Stimulated activated memory B cell treated with anti-CD40 and anti-IgM and Interleukin-4, amounts not matched to agents 10 μg/mL and 1 μg/mL and 100 μg/mL, for 72 hours (primary cell): ENCODE measurements around the gene ABHD17C.

Experiments used
- ATAC-seq: fragments of 150-1000 bp; cut with Tn5 transposase; 2 replicates; pipeline ENCODE4 v1.10.0; 2021
- H3K27ac Mint-ChIP-seq: one replicate; pipeline ENCODE4 v1.8.0; 2022; ENCODE audit warnings: mild to moderate bottlenecking, mixed read lengths
- H3K27me3 Mint-ChIP-seq: one replicate; pipeline ENCODE4 v1.8.0; 2022; ENCODE audit warnings: mixed read lengths
- H3K36me3 Mint-ChIP-seq: one replicate; pipeline ENCODE4 v1.8.0; 2022; ENCODE audit warnings: mixed read lengths
- H3K4me1 Mint-ChIP-seq: one replicate; pipeline ENCODE4 v1.8.0; 2022; ENCODE audit warnings: mixed read lengths
- H3K4me3 Mint-ChIP-seq: one replicate; pipeline ENCODE4 v1.8.0; 2022; ENCODE audit warnings: mild to moderate bottlenecking, moderate library complexity, mixed read lengths
- H3K9me3 Mint-ChIP-seq: one replicate; pipeline ENCODE4 v1.8.0; 2022; ENCODE audit warnings: mixed read lengths

The ABHD17C gene

DNA sequence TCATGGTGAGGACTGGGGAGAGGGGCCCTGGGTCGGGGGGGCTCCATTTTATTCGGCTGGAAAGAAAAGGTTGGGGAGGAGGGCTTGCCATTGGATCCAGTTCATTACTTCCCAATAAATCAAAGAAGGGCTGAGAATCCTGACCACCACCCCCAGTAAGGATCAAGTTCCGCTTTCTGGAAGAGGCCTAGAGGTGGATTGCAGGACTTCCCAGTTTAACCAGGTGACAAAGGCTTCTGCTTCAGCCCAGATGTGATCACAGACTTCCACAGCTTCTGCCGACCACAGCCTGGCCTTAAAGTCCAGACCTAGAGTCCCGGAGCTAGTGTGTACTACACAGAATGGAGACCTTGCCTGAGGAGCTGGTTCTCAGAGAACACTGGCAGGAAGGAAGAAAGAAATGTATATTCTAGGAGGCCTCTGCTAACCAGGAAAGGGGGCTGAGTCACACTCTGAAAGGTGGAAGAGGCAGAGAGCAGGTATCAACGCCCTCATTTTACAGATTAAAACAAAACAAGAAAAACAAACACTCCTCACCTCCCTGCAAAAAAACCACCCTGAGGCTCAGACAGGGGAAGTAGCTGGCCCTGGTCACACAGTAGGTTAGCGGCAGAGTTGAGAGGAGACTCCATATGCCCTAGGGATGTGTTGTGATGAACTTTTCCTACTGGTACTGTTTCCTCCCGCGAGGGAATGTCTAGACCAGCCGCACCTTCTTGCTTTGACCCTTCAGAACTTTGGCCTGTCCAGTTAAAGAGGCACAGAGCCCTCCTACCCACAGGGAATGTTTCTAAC, 82.9 kb downstream of the ABHD17C start:
- H3K9me3 Mint-ChIP-seq, result no peaks in the 10 kb centered on the region
- H3K36me3 Mint-ChIP-seq, result no peaks in the 10 kb centered on the region
- H3K4me3 Mint-ChIP-seq, result no peak overlapping the region

DNA sequence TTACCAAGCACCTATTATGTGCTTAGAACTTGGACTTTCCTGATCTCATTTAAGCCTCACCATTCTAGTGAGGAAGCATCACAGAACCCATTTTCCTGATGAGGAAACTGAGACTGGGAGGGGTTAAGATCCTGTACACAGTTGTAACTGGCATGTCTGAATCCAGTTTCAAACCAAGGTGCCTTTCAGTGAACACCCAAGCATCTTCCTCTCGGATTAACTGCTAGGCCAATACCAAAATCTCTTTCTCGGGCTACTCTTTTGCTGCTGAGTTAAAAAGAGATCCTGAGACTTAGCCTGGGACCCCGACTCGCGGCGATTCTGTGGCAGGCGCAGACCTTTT, 83.5 kb downstream of the ABHD17C start:
- Mint-ChIP-seq H3K9me3 (no peaks in the 10 kb centered on the region), H3K36me3 (no peaks in the 10 kb centered on the region), H3K4me3 (no peak overlapping the region), H3K4me1 (peaks cover 12% of the 10 kb centered on the region), H3K27me3 (peaks cover 41% of the 10 kb centered on the region), H3K27ac (no peak overlapping the region)
- no peak for ATAC-seq

More for the DNA sequence above, 82.9 kb downstream of the ABHD17C start:
- peaks cover 12% of the 10 kb centered on the region for H3K4me1 Mint-ChIP-seq
- H3K27me3 Mint-ChIP-seq, result peaks cover 41% of the 10 kb centered on the region
- no peak overlapping the region for H3K27ac Mint-ChIP-seq
- ATAC-seq, result no peak

DNA sequence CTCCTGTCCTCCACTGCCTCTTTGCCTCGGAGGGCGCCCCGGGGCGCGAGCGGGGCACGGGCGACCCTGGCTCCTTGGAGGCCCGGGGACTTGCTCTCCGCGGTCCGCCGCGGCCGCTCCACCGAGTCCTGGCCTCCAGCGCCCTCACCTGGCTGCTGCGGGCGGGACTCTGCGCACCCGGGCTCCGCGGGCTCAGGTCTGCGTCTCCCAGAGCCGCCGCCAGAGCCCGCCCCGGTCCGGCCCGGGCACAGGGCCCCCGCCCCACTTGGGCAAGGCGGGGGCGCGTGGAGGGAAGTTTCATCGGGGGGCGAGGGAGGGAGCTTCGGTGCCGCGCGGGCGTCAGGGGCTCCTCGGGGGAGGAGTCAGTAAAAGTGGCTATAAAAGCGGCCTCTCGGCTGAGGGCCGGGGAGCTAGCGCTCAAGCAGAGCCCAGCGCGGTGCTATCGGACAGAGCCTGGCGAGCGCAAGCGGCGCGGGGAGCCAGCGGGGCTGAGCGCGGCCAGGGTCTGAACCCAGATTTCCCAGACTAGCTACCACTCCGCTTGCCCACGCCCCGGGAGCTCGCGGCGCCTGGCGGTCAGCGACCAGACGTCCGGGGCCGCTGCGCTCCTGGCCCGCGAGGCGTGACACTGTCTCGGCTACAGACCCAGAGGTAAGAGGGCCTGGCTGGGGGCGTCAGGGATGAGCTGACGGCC, 84.0 kb downstream of the ABHD17C start, which contains the start of gene CEMIP:
TSS of gene CEMIP (plus strand) at position 407 of the 694 bp plus-strand sequence. CDS start 94,510 bp downstream, outside the sequence.
- peaks cover 41% of the 10 kb centered on the region for H3K27me3 Mint-ChIP-seq

DNA sequence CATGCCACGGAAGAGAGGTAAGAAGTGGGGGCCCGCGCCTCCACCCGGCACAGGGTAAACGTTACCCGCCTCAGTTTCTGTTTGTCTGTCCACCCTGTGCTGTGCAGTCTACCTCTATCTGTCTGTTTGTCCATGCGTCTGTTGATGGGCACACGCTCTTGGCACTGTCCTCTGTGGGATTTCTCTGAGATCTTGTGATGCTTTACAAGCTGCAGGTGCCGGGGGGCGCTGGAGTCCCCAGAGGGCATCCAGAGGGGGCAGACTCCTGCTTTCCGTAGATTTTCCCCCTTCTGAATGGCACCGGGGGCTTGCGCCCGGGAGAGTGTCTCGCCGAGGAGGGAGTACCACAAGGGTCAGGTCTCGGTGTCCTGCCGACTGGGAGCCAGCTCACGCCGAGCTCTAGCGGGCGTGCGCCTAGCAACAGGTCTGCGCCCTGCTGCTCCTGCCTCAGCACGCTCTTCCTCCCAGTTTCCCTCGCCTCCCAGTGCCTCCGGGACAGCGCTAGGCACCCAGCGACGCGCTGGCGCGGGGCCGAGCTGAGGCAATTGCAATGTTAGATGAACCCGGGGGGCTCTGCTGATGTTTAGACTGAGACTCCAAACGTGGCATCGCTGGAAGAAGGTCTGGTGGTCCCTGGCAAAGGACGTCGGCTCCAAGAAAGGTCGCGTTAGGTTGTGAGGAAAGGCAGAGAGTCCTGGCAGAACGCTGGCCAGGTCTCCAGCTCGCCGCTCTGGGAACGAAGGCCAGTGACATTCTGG, 84.7 kb downstream of the ABHD17C start:
- ATAC-seq, result no peak
- peak overlapping the region; percentile 50 for H3K4me3 Mint-ChIP-seq
- H3K9me3 Mint-ChIP-seq, result no peaks in the 10 kb centered on the region
- H3K36me3 Mint-ChIP-seq, result no peaks in the 10 kb centered on the region
- no peak overlapping the region for H3K27ac Mint-ChIP-seq
- H3K27me3 Mint-ChIP-seq, result peaks cover 41% of the 10 kb centered on the region
- peaks cover 12% of the 10 kb centered on the region for H3K4me1 Mint-ChIP-seq

More for the DNA sequence above, 84.0 kb downstream of the ABHD17C start, which contains the start of gene CEMIP:
- peaks cover 12% of the 10 kb centered on the region for H3K4me1 Mint-ChIP-seq
- no peaks in the 10 kb centered on the region for H3K36me3 Mint-ChIP-seq
- H3K27ac Mint-ChIP-seq, result no peak within 1 kb of the TSS
- ATAC-seq, result peak; percentile 54
- peak within 1 kb of the TSS; percentile 50 for H3K4me3 Mint-ChIP-seq
- H3K9me3 Mint-ChIP-seq, result no peaks in the 10 kb centered on the region

DNA sequence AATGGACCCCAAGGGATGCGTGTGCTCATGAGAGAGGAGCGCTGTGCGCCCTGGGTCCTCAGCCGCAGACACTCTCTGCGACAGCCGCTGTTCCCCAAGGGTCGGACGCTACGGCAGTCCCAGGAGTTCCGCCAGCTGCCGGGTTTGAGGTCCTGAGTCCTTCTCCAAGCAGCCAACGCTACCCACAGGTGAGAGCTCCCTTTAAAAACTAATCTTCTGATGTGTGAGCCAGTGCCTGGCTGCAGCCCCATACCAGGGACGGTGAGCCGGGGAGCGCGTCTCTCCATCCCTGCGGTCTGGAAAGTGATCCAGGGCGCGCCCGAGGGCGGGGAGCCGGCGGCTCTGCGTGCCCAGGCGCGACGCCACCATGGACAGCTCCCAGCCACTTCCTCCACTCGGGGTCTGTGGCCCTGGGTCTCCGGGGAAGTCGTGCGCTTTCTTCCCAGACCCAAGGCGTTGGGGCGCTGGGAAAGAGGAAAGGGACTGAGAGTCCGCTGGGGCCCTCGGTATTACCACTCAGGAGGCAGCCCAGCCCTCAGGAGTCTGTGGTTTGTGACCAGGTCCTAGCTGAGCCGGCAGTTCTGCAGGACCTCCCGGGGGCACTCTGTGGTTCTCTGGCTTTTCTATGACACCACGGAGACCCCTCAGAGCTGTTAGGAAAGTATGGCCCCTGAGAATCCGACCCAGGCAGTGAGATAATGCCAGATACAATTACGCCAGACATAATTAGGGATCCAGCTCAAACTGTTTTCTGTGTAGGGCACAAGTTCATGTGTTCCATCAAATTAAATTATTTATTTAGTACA, 85.5 kb downstream of the ABHD17C start:
- H3K27ac Mint-ChIP-seq, result no peak overlapping the region
- H3K9me3 Mint-ChIP-seq, result no peaks in the 10 kb centered on the region
- H3K36me3 Mint-ChIP-seq, result no peaks in the 10 kb centered on the region
- no peak for ATAC-seq
- H3K4me1 Mint-ChIP-seq, result peaks cover 12% of the 10 kb centered on the region
- H3K27me3 Mint-ChIP-seq, result peaks cover 41% of the 10 kb centered on the region
- no peak overlapping the region for H3K4me3 Mint-ChIP-seq

DNA sequence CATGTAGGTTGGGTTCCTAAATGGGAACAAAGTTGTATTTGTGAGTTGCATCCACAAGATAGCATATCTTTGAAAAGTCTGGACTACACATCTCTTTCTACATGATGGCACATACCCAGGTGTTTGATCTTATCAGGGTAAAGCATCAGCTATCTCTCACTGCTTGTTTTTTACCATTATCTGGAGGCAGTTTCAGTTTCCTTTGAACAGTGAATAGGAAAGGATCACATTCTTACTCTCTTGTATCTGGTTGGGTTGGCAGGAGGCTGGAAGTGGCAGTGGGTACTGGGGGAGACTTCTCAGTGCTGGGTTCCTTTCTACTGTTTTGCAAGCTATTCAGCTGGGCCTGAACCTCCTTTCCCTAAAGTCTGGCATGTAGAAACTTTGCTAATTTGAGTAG, 88.2 kb downstream of the ABHD17C start:
- ATAC-seq, result no peak
- Mint-ChIP-seq H3K4me1 (peaks cover 12% of the 10 kb centered on the region), H3K27me3 (peaks cover 37% of the 10 kb centered on the region), H3K27ac (no peak overlapping the region), H3K9me3 (no peaks in the 10 kb centered on the region), H3K36me3 (no peaks in the 10 kb centered on the region), H3K4me3 (no peak overlapping the region)

DNA sequence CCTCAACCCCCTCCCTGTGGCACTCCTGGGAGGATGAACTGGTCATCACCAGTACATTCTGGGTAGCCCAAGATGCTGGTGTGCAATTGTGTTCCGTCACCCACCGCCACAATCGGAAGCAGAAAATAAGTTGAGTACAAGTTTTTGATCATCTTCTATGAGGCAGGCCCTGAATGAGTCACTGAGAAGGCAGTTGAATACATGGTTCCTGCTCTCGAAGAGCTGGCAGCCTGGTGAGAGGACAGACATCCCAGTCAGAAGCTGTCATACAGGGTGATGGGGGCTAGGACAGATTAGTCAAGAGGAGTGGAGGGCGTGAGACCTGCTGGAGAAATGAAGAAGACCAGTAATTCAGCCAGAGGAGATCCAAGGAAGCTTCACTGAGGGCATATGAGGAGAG, 90.2 kb downstream of the ABHD17C start:
- Mint-ChIP-seq H3K36me3 (no peaks in the 10 kb centered on the region), H3K4me3 (no peak overlapping the region), H3K4me1 (peaks cover 1% of the 10 kb centered on the region), H3K9me3 (no peaks in the 10 kb centered on the region), H3K27me3 (peaks cover 30% of the 10 kb centered on the region), H3K27ac (no peak overlapping the region)
- ATAC-seq, result no peak

DNA sequence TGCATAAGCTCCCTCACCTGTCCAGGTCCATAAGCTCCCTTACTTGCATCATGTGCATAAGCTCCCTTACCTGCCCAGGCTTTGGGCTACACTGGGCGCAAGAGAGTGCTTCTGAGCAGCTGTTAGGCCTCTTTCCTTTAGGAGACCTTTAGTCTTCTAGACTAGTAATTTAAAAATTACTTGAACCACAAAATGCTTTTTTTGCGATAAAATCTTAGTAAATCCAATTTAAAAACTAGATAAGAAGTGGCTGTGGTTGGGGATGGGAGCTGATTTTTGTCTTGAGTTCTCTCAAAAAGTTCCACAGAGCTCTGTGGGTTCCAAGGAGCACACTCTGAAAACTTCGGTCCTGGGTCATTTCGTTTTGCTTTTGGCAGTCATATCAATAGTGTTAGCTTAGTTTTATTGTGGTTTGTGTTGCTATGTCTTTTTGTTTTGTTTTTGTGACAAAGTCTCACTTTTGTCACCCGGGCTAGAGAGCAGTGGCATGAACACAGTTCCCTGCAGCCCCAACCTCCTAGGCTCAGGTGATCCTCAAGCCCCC, 90.8 kb downstream of the ABHD17C start:
- H3K27ac Mint-ChIP-seq, result no peak overlapping the region
- no peak overlapping the region for H3K4me3 Mint-ChIP-seq
- no peak for ATAC-seq
- H3K36me3 Mint-ChIP-seq, result no peaks in the 10 kb centered on the region
- H3K27me3 Mint-ChIP-seq, result peaks cover 30% of the 10 kb centered on the region
- no peaks in the 10 kb centered on the region for H3K9me3 Mint-ChIP-seq
- H3K4me1 Mint-ChIP-seq, result no peaks in the 10 kb centered on the region

DNA sequence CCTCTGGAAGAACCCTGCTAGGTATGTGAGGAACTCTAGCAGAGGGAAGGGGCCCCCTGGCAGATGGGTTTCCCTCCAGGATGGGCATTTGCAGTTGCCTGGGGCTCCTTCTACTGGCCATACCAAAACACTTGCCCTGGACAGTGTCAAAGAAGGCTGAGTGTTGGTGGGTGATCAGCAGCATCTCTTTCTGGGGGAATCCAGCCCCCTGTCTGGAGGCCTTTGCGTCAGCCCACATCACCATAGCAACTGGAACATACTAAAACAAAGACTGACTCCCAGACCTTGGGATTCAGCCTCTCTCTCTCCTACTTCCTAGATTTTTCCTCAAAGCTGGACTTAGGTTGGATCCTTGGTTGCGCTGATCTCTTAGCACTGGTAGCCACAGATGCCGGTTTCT, 92.2 kb downstream of the ABHD17C start:
- Mint-ChIP-seq H3K4me3 (no peak overlapping the region), H3K36me3 (no peaks in the 10 kb centered on the region), H3K9me3 (no peaks in the 10 kb centered on the region), H3K4me1 (no peaks in the 10 kb centered on the region), H3K27me3 (peaks cover 35% of the 10 kb centered on the region), H3K27ac (no peak overlapping the region)
- ATAC-seq, result no peak

DNA sequence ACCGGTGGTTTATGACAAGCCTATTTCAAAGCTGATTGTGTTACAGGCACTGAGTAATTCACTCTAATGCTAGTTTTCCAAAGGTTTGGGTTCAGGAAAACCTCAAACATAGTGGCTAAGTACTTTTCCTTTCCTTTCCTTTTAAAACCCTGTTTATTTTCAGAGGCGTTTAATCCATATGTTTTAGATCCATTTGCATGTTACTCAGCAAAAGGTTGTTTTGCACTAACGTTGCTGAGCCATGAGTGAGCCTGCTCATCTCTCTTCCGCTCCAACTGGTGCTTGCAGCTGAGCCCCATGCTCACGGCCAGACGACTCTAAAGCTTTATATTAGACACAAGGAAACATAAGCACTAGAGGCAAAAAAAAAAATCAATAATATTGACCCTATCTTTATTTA, 93.4 kb downstream of the ABHD17C start:
- no peaks in the 10 kb centered on the region for H3K9me3 Mint-ChIP-seq
- no peaks in the 10 kb centered on the region for H3K4me1 Mint-ChIP-seq
- no peaks in the 10 kb centered on the region for H3K36me3 Mint-ChIP-seq
- peaks cover 39% of the 10 kb centered on the region for H3K27me3 Mint-ChIP-seq
- H3K4me3 Mint-ChIP-seq, result no peak overlapping the region
- no peak for ATAC-seq
- no peak overlapping the region for H3K27ac Mint-ChIP-seq

DNA sequence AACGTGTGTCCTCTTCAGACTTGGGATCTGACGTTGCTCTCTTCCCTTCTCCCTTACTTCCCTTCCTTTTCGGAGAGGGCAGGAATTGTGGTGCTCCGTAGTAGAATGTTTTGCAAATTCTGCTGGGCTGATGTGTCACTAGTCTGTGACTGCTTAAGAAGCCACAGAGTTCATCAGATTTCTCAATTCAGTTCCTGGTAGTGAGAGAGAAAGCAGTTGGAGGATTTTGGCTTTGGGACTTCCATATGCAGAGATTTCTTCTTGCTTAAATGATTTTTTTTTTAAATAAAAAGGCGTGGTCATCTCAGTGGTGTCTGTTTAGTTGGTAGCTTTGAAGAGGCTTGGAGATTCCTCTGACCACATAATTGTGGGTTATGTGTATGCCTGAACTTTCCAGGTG, 94.2 kb downstream of the ABHD17C start:
- no peak overlapping the region for H3K4me3 Mint-ChIP-seq
- no peaks in the 10 kb centered on the region for H3K4me1 Mint-ChIP-seq
- H3K27me3 Mint-ChIP-seq, result peaks cover 40% of the 10 kb centered on the region
- no peak overlapping the region for H3K27ac Mint-ChIP-seq
- no peaks in the 10 kb centered on the region for H3K36me3 Mint-ChIP-seq
- no peaks in the 10 kb centered on the region for H3K9me3 Mint-ChIP-seq
- no peak for ATAC-seq

DNA sequence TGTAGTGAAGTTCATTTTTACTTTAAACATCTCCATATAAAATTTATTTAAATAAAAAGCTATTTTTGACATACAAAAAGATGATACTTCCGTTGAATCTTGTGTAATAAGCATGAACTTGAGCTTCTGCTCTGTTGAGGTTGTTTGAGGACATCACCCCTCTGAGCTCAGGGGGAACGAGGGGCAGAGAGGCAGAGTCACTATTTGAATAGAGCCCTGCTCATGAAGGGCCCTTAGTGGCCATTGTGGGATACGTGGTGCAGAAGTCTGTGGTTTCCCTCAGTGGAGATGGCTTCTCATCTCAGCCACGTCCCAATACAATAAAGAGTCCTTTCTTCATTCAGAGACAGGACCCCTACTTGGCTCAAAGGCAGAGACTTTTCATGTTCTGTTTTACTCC, 94.7 kb downstream of the ABHD17C start:
- Mint-ChIP-seq H3K9me3 (no peaks in the 10 kb centered on the region), H3K4me3 (no peak overlapping the region), H3K4me1 (no peaks in the 10 kb centered on the region), H3K27me3 (peaks cover 45% of the 10 kb centered on the region), H3K27ac (no peak overlapping the region), H3K36me3 (no peaks in the 10 kb centered on the region)
- ATAC-seq, result no peak

DNA sequence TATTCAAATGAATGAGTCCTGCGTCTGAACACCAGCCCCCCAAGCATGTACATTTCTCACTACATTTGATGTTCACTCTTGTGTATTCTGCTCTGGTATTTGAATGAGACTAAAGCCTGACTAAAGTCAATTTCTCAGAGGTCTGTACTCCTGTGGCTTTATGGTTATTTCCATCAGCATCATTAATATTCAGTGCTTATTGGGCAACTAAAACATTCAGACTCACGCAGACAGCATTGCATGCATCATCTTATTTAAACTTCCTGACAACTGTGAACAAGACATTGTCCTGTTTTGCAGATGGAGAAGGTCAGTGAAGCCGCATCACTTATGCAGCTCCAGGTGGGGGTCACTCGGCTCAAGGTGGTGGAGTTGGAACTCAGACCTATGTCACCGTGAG, 95.1 kb downstream of the ABHD17C start:
- no peak for ATAC-seq
- H3K27ac Mint-ChIP-seq, result no peak overlapping the region
- no peak overlapping the region for H3K4me3 Mint-ChIP-seq
- H3K36me3 Mint-ChIP-seq, result no peaks in the 10 kb centered on the region
- no peaks in the 10 kb centered on the region for H3K9me3 Mint-ChIP-seq
- no peaks in the 10 kb centered on the region for H3K4me1 Mint-ChIP-seq
- H3K27me3 Mint-ChIP-seq, result peaks cover 49% of the 10 kb centered on the region

DNA sequence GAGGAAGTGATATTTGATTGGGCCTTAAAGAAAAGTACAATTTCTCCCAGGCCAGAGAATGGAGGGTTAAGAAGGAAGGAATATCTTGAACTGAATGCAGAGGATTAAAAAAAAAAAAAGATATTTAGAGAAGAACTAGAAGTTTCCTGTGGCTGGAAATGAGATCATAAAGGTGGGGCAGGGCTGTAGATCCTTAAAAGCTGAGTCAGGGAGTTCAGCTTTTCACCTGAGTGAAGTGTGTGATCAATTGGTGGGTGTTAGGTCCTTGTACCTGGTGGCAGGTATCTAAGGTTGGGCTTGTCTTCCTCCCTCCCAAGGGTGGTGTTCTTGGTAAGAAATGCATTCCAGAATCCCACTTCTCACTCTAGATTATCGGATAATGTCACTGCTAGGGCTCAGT, 95.9 kb downstream of the ABHD17C start:
- H3K27ac Mint-ChIP-seq, result no peak overlapping the region
- H3K36me3 Mint-ChIP-seq, result no peaks in the 10 kb centered on the region
- no peaks in the 10 kb centered on the region for H3K4me1 Mint-ChIP-seq
- H3K4me3 Mint-ChIP-seq, result no peak overlapping the region
- no peaks in the 10 kb centered on the region for H3K9me3 Mint-ChIP-seq
- no peak for ATAC-seq
- H3K27me3 Mint-ChIP-seq, result peaks cover 54% of the 10 kb centered on the region
